22Rv1 (cell line): ENCODE data around the gene ISM1.

ENCODE experiments used
- ZFX ChIP-seq: fragments of 450-650 bp; IDR thresholded peaks from 2 replicates; pipeline ENCODE4 v1.6.1; 2017; ENCODE audit warnings: antibody characterized with exemption, borderline replicate concordance
- TF ChIP-seq, protein P1 (sequence below): fragments of 450-650 bp; IDR thresholded peaks from 2 replicates; pipeline ENCODE4 v1.5.1; 2017; ENCODE audit warnings: mild to moderate bottlenecking

DNA sequence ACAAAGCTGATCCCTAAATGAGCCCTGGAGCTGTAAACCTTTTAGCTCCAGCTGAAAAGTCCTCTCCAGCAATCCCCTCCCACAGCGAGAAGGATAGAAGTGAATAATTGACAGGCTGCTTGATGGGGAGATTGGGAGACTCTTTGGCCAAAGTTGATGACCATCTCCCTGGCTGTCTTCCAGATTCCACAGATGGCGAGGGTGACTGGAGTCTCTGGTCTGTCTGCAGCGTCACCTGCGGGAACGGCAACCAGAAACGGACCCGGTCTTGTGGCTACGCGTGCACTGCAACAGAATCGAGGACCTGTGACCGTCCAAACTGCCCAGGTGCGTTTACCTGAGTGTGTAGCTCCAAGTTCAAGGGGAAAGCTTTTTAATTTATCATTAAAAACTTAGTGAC lies 67.3 kb downstream of the ISM1 start:
- TF ChIP-seq, protein P1, sequence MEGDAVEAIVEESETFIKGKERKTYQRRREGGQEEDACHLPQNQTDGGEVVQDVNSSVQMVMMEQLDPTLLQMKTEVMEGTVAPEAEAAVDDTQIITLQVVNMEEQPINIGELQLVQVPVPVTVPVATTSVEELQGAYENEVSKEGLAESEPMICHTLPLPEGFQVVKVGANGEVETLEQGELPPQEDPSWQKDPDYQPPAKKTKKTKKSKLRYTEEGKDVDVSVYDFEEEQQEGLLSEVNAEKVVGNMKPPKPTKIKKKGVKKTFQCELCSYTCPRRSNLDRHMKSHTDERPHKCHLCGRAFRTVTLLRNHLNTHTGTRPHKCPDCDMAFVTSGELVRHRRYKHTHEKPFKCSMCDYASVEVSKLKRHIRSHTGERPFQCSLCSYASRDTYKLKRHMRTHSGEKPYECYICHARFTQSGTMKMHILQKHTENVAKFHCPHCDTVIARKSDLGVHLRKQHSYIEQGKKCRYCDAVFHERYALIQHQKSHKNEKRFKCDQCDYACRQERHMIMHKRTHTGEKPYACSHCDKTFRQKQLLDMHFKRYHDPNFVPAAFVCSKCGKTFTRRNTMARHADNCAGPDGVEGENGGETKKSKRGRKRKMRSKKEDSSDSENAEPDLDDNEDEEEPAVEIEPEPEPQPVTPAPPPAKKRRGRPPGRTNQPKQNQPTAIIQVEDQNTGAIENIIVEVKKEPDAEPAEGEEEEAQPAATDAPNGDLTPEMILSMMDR = no peak
- no peak for TF ChIP-seq ZFX
